ENCODE data around the gene WDR4. TPM values are rescaled to one million over a fixed set of nuclear protein-coding genes. Genes with fewer than 3 reads are reported as not detected.

The WDR4 gene
- total and polyA plus RNA-seq, 9 of the 15 experiments (the other 6 are each of a cell fraction or from before 2014, with no cell fraction given): 5.4 to 95.4 (median 32.1) TPM

DNA sequence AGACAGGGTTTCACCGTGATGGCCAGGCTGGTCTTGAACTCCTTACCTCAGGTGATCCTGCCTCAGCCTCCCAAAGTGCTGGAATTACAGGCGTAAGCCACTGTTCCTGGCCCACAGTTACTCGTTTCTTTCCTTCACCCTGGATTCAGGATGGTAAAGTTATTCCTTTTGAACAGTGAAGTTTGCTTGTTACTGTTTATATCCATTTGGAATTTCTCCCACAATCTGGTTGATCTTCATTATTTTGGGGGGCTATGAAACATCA, 43.0 kb downstream of the WDR4 start:
- H3K4me2 ChIP-seq (ENCODE audit: insufficient read depth, low read length): no peak overlapping the region
- no peak for ATAC-seq
- TF ChIP-seq ZNF696 (CRISPR knock-in tag; conservative IDR thresholded peaks at IDR 0.05) (no peak), POLR2A (conservative IDR thresholded peaks at IDR 0.05) (peak; percentile 13), ETV6 (IDR thresholded peaks at IDR 0.05; ENCODE audit: borderline replicate concordance in 1 of 2, low read depth in 2 of 2, low read length in 1 of 2) (no peak), ETV6 (CRISPR knock-in tag; IDR thresholded peaks at IDR 0.05; ENCODE audit: borderline replicate concordance) (no peak), NR2F6 (CRISPR knock-in tag; IDR thresholded peaks at IDR 0.05) (no peak), EWSR1 (IDR thresholded peaks at IDR 0.05; ENCODE audit: borderline replicate concordance, low read depth, partially characterized antibody) (peak; percentile 15)
- H3K9me3 ChIP-seq (replicated peaks; ENCODE audit: control insufficient read depth, insufficient read depth, low read depth, low read length): no peaks in the 10 kb centered on the region; the same call in 1 of the 2 replicates
- FAIRE-seq: no peak
- H3K27me3 ChIP-seq (ENCODE audit: control insufficient read depth in 2 of 2, insufficient read depth in 2 of 2, low read length in 2 of 2): no peaks in the 10 kb centered on the region
- H3K4me1 ChIP-seq (replicated peaks in 1 of 2; ENCODE audit: control insufficient read depth in 2 of 2, insufficient read depth in 2 of 2, low read length in 2 of 2): peaks cover 0 to 20% of the 10 kb centered on the region in 2 experiments; a peak in 3 of 5 replicates
- peaks cover 26% of the 10 kb centered on the region for H3K36me3 ChIP-seq (ENCODE audit: control insufficient read depth, insufficient read depth, low read length)
- H2AFZ ChIP-seq (ENCODE audit: low read depth, low read length): no peak overlapping the region
- ChIA-PET CTCF (ENCODE audit: low intra/inter-chr PET ratio) (no interaction called here), POLR2A (interaction anchor here (0.8 kb wide), 1 partner anchor 39 kb away, joined by 4 read pairs; no protein-coding TSS in a partner anchor)
- no peaks in the 10 kb centered on the region for H3K9me1 ChIP-seq (ENCODE audit: control insufficient read depth, insufficient read depth, low read length)
- intact Hi-C loops (cut with micrococcal nuclease) (no loop called here), in situ Hi-C loops (cut with MboI) (no loop called here)
- no peak overlapping the region for H3K9ac ChIP-seq (ENCODE audit: insufficient read depth in 1 of 2, low read depth in 2 of 2, low read length in 2 of 2)
- peaks cover 33% of the 10 kb centered on the region; the same call in 1 of the 2 replicates for H4K20me1 ChIP-seq (replicated peaks; ENCODE audit: control insufficient read depth, insufficient read depth, low read length)
- BruUV-seq (replicated peaks): no TSS peak
- H3K27ac ChIP-seq (ENCODE audit: extremely low read depth, low read depth, low read length): no peak overlapping the region
- H3K79me2 ChIP-seq (ENCODE audit: control insufficient read depth, insufficient read depth, low read length): no peaks in the 10 kb centered on the region
- no peak overlapping the region for H3K4me3 ChIP-seq
- peak in 1 of 4 experiments; percentile 18 for DNase-seq (ENCODE audit: extremely low read depth in 1 of 4, low spot score in 3 of 4)
- 73% methylated on average over 3 of the region's 3 CpGs for WGBS (ENCODE audit: insufficient coverage, low coverage, missing lambda C conversion rate)
